ENCODE measurements around the gene C10orf62. TPM values are rescaled to one million over a fixed set of nuclear protein-coding genes. Genes with fewer than 3 reads are reported as not detected.

Gene C10orf62
- total and polyA plus RNA-seq, 3 donors from 2014 or later, result 108 to 373 (median 304) TPM

DNA sequence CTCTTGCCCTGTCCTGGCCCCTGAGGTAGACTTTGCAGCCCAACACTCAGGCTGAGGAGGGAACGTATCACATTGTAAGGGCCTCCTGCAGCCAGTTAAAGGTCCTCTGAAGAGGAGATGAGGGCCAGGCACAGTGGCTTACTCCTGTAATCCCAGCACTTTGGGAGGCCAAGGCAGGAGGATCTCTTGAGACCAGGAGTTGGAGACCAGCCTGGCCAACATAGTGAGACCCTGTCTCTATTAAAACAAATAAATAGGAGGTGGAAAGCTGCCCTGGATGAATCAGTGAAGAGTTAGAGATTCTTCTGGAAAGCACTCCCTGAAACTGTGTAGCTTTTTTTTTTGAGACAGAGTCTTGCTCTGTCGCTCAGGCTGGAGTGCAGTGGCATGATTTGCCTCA, 2.3 kb upstream of the C10orf62 start:
- Histone ChIP-seq H3K27ac (no peak overlapping the region), H3K9me3 (no peaks in the 10 kb centered on the region), H3K4me3 (no peak overlapping the region), H3K36me3 (ENCODE audit: low read depth, missing control alignments) (no peaks in the 10 kb centered on the region), H3K4me1 (no peaks in the 10 kb centered on the region), H3K27me3 (no peaks in the 10 kb centered on the region)
- intact Hi-C loops (cut with DNase I; ENCODE audit: low total_unique reads), result no loop called here
- 85 to 88% methylated on average over 2 of the region's 2 CpGs for WGBS, 2 donors
- TF ChIP-seq, protein P1, sequence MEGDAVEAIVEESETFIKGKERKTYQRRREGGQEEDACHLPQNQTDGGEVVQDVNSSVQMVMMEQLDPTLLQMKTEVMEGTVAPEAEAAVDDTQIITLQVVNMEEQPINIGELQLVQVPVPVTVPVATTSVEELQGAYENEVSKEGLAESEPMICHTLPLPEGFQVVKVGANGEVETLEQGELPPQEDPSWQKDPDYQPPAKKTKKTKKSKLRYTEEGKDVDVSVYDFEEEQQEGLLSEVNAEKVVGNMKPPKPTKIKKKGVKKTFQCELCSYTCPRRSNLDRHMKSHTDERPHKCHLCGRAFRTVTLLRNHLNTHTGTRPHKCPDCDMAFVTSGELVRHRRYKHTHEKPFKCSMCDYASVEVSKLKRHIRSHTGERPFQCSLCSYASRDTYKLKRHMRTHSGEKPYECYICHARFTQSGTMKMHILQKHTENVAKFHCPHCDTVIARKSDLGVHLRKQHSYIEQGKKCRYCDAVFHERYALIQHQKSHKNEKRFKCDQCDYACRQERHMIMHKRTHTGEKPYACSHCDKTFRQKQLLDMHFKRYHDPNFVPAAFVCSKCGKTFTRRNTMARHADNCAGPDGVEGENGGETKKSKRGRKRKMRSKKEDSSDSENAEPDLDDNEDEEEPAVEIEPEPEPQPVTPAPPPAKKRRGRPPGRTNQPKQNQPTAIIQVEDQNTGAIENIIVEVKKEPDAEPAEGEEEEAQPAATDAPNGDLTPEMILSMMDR (IDR thresholded peaks at IDR 0.05), result no peak
- TF ChIP-seq POLR2A (IDR thresholded peaks at IDR 0.05), result no peak
- DNase-seq, result no peak

GRCh38 chr10:97590082-97590747, 694 bp downstream of the C10orf62 start:
- Histone ChIP-seq H3K9me3 (no peaks in the 10 kb centered on the region), H3K27me3 (no peaks in the 10 kb centered on the region), H3K36me3 (ENCODE audit: low read depth, missing control alignments) (no peaks in the 10 kb centered on the region), H3K4me3 (no peak overlapping the region), H3K27ac (no peak overlapping the region), H3K4me1 (no peaks in the 10 kb centered on the region)
- WGBS, 2 donors, result 81 to 87% methylated on average over 10 to 13 of the region's 15 CpGs
- intact Hi-C loops (cut with DNase I; ENCODE audit: low total_unique reads), result no loop called here
- TF ChIP-seq POLR2A (IDR thresholded peaks at IDR 0.05), result no peak
- TF ChIP-seq, protein P1 (IDR thresholded peaks at IDR 0.05), result no peak
- DNase-seq, result no peak

GRCh38 chr10:97590748-97591495, 1.4 kb downstream of the C10orf62 start:
- no peak overlapping the region for H3K4me3 ChIP-seq
- no peaks in the 10 kb centered on the region for H3K27me3 ChIP-seq
- H3K4me1 ChIP-seq, result no peaks in the 10 kb centered on the region
- H3K9me3 ChIP-seq, result no peaks in the 10 kb centered on the region
- WGBS, 2 donors, result 71 to 73% methylated on average over 5 of the region's 5 CpGs
- no peak for TF ChIP-seq POLR2A (IDR thresholded peaks at IDR 0.05)
- TF ChIP-seq, protein P1 (IDR thresholded peaks at IDR 0.05), result no peak
- H3K27ac ChIP-seq, result no peak overlapping the region
- H3K36me3 ChIP-seq (ENCODE audit: low read depth, missing control alignments), result no peaks in the 10 kb centered on the region
- no peak for DNase-seq
- intact Hi-C loops (cut with DNase I; ENCODE audit: low total_unique reads), result no loop called here

DNA sequence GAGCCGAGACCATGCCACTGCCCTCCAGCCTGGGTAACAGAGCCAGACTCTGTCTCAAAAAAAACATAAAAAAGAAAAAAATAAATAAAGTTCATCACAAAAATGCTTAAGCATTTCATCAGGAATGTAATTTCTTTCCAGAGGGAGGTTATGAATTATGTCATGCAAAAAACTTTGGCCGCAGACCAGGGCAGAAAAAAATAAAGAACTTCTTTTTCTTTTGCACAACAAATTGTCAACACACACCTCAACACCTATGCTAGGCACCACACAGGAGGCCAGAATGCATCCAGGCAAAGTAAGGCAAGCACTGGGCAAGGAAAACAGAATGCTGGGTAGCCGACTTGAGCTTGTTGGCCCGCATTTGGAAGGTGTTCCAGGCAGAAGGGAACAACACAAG, 3.9 kb downstream of the C10orf62 start:
- 63 to 68% methylated on average over 4 of the region's 4 CpGs for WGBS, 2 donors
- H3K27me3 ChIP-seq, result no peaks in the 10 kb centered on the region
- no peak for DNase-seq
- intact Hi-C loops (cut with DNase I; ENCODE audit: low total_unique reads), result no loop called here
- H3K4me1 ChIP-seq, result no peaks in the 10 kb centered on the region
- H3K27ac ChIP-seq, result no peak overlapping the region
- TF ChIP-seq, protein P1 (IDR thresholded peaks at IDR 0.05), result no peak
- TF ChIP-seq POLR2A (IDR thresholded peaks at IDR 0.05), result no peak
- no peak overlapping the region for H3K4me3 ChIP-seq
- no peaks in the 10 kb centered on the region for H3K9me3 ChIP-seq
- H3K36me3 ChIP-seq (ENCODE audit: low read depth, missing control alignments), result no peaks in the 10 kb centered on the region
